Right lobe of liver (tissue), 6 donors: Measurements from ENCODE around the gene TM4SF5. TPM values are rescaled to one million over a fixed set of nuclear protein-coding genes. Genes with fewer than 3 reads are reported as not detected.
A peak's percentile ranks its signal among the peaks of the same experiment; 100 is the strongest.

Source experiments
- ATAC-seq, 4 donors: fragments of 200-7000 bp; cut with Tn5 transposase; one replicate each; pipeline ENCODE4 v1.9.1; 2020; ENCODE audit warnings: mild to moderate bottlenecking in 4 of 4, moderate library complexity in 4 of 4
- DNase-seq, 3 donors: peaks; one replicate each; pipeline ENCODE4 v3.0.0-alpha.2; 2020
- H3K27ac ChIP-seq, 3 donors: fragments of 200-600 bp; one replicate each; pipeline ENCODE4 v1.8.0; 2022
- H3K27me3 ChIP-seq, 2 donors: fragments of 200-600 bp; one replicate each; pipeline ENCODE4 v1.8.0; 2022
- H3K36me3 ChIP-seq, 4 donors: fragments of 200-600 bp; sonication (generic) in 1 of 4; one replicate each; pipeline versions ENCODE4 v1.5.1 to v1.8.0; 2017 to 2022; ENCODE audit warnings: control low read depth in 1 of 4
- H3K4me1 ChIP-seq, 4 donors: fragments of 200-600 bp; sonication (generic) in 1 of 4; one replicate each; pipeline versions ENCODE4 v1.5.1 to v1.8.0; 2017 to 2022; ENCODE audit warnings: control low read depth in 1 of 4
- H3K4me3 ChIP-seq, 3 donors: fragments of 200-600 bp; one replicate each; pipeline ENCODE4 v1.8.0; 2022
- H3K9me3 ChIP-seq, 4 donors: fragments of 200-600 bp; sonication (generic) in 1 of 4; one replicate each; pipeline versions ENCODE4 v1.5.1 to v1.8.0; 2017 to 2022; ENCODE audit warnings: control low read depth in 1 of 4
- CTCF ChIP-seq, 4 donors: fragments of 200-600 bp in 3 of 4; fragments of 450-650 bp in 1 of 4; IDR thresholded peaks; one replicate each; pipeline versions ENCODE4 v1.5.1 to v1.8.0; 2016 to 2022; ENCODE audit warnings: antibody characterized with exemption in 4 of 4, mild to moderate bottlenecking in 2 of 4
- POLR2A ChIP-seq: fragments of 450-650 bp; IDR thresholded peaks from one replicate; pipeline ENCODE4 v1.6.1; 2017; ENCODE audit warnings: antibody characterized with exemption, mild to moderate bottlenecking
- WGBS: methylation state at CpG from one replicate; pipeline ENCODE4 v1.1.6; 2018; ENCODE audit warnings: low coverage, low lambda C conversion rate; ENCODE audit not compliant: insufficient coverage; ENCODE audit errors: missing lambda C conversion rate; 5-methylcytosine and 5-hydroxymethylcytosine counted together
- intact Hi-C, 2 donors: fragments of 100-400 bp; cut with DNase I; formaldehyde crosslinking; loops; one replicate each; pipeline versions ENCODE4 v1.11.2 to v1.14.1; 2022
- long read RNA-seq: library from polyadenylated mRNA; unstranded; transcript quantifications from one replicate; pipeline ENCODE4 v2.0.0, GENCODE V29; 2019
- total RNA-seq, 6 experiments: library from RNA; depleted of rRNA in 2 of 6; stranded (reverse); fragments of >200 nt in 2 of 6; fragmentation: NEBNext Ultra II Directional in 3 of 6; extraction: Animal tissue kit (Norgen Biotek cat#: 25700) in 3 of 6; gene quantifications; one replicate each; pipeline versions ENCODE4 v1.1.0 to v1.2.4, GENCODE V29; 2016 to 2023
- donor health status: DM: no; HTN: yes; CAD: no.
- donor health status: DM: no; HTN: no; CAD: no.
- donor health status: DM: no; HTN: no; CAD: no.
- donor health status: DM: no; HTN: yes; CAD: no.
- donor health status: DM: no; HTN: yes; CAD: no.

The TM4SF5 gene
- total RNA-seq = 100 to 1,000 TPM in 3 of 6 experiments, 10 to 100 TPM in 3; 67.1 to 215 (median 112) TPM
- long read RNA-seq, transcript TM4SF5-201 (5 exons, 708 nt) = major isoform, 45 of 50 reads
- long read RNA-seq, partial matches to known transcripts = 2 of 50 reads
- long read RNA-seq, other reads (novel, unspliced or antisense) = 1 of 50 reads

DNA sequence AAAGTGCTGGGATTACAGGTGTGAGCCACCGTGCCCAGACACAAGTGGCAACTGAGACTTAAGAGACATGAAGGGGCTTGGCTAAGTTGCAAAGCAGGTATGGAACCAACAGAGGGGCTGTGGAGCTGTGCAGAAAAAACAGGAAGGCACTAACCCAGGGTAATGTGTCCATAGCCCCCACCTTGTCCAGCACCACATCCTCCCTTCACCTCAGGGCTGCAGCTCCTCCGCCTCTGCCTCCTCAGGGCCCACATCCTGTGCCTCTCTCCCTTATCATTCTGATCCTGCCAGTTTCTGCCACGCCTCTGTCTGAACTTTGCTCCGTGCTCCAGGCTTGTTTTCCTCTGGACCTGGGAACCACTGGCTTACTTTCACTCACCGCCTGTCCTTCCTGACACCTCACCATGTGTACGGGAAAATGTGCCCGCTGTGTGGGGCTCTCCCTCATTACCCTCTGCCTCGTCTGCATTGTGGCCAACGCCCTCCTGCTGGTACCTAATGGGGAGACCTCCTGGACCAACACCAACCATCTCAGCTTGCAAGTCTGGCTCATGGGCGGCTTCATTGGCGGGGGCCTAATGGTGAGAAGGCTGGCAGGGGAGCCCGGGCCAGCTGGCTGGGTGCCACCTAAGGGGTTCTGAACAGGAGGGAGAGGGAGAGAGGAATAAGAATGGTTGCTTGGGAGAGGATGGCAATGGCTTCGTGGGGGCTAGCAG is at the start of gene TM4SF5:
TSS of gene TM4SF5 (plus strand) at position 368 of the 716 bp plus-strand sequence. CDS start at position 405, 37 bp downstream.
- intact Hi-C loops = no loop called here
- H3K36me3 ChIP-seq = no peaks in the 10 kb centered on the region
- H3K4me3 ChIP-seq = peak within 1 kb of the TSS; percentile 52 to 64 (median 53)
- TF ChIP-seq POLR2A (peak; percentile 87), CTCF (IDR thresholded peaks at IDR 0.05) (no peak)
- DNase-seq (peak; percentile 79 to 87 (median 86)), ATAC-seq (peak; percentile 89 to 96 (median 95))
- no peaks in the 10 kb centered on the region for H3K9me3 ChIP-seq
- peak within 1 kb of the TSS; percentile 66 to 96 (median 88) for H3K27ac ChIP-seq
- H3K27me3 ChIP-seq = no peaks in the 10 kb centered on the region
- H3K4me1 ChIP-seq = peaks cover 0 to 16% (median 0%) of the 10 kb centered on the region in 4 donors
- WGBS = 19% methylated on average over 9 of the region's 13 CpGs

- Histone ChIP-seq H3K36me3 (peaks cover 0 to 5% (median 1%) of the 10 kb centered on the region in 4 donors), H3K27ac (no peak overlapping the region), H3K27me3 (no peaks in the 10 kb centered on the region), H3K9me3 (no peaks in the 10 kb centered on the region), H3K4me1 (peaks cover 0 to 35% (median 18%) of the 10 kb centered on the region in 4 donors), H3K4me3 (no peak overlapping the region)
- ATAC-seq (no peak), DNase-seq (no peak)
- WGBS = 85% methylated on average over 14 of the region's 16 CpGs
- TF ChIP-seq POLR2A = no peak
- TF ChIP-seq CTCF (IDR thresholded peaks at IDR 0.05) = no peak
- intact Hi-C loops = no loop called here
Observed at GRCh38 chr17:4722678-4723240, 48.9 kb upstream of the TM4SF5 start.

DNA sequence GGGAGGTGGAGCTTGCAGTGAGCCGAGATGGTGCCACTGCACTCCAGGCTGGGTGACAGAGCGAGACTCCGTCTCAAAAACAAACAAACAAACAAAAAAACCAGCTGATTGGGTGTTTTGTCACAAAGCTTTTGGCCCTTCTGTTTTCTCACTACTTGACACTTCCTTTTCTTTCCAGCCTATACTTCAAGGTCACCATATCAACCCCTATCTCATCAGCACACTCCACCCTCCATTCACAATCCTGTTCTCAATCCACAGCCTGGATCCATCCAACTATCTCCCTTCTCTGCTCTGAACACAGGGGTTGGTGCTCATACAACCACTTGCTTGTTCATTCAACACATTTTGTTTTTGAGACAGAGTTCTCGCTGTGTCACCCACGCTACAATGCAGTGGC is 47.0 kb upstream of the TM4SF5 start:
- H3K27ac ChIP-seq = no peak overlapping the region
- ATAC-seq = no peak
- WGBS = 61% methylated on average over 5 of the region's 5 CpGs

More for the DNA sequence above, 47.0 kb upstream of the TM4SF5 start:
- no peak overlapping the region for H3K4me3 ChIP-seq
- intact Hi-C loops = no loop called here
- TF ChIP-seq POLR2A (no peak), CTCF (IDR thresholded peaks at IDR 0.05) (no peak)
- H3K27me3 ChIP-seq = no peaks in the 10 kb centered on the region
- H3K9me3 ChIP-seq = no peaks in the 10 kb centered on the region
- DNase-seq = no peak
- H3K4me1 ChIP-seq = peaks cover 0 to 43% (median 17%) of the 10 kb centered on the region in 4 donors
- peaks cover 0 to 5% (median 0%) of the 10 kb centered on the region in 4 donors for H3K36me3 ChIP-seq
